ENCODE measurements around the gene CASZ1. TPM values are rescaled to one million over a fixed set of nuclear protein-coding genes. Genes with fewer than 3 reads are reported as not detected.

The CASZ1 gene
- total RNA-seq, 1 experiment from 2014 or later = 11.7 TPM

DNA sequence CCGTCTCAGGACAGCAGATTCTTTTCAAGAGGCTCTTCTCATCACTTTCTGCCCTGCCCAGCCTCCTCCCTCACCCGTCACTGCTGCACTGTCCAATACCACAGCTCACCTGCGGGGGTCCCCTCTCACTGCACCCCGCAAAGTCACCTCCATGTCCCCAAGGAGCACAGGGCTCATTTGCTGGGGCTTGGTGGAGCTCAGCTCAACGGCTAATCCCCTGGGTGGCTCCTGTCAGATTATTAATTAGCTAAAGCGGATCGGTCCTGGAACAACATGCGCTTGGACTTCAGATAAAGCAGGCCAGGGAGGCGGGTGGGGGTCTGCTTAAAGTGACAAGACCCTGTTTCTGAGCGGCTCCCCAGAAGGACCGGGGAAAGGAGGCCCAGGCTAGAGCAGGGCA lies 43.1 kb downstream of the CASZ1 start:
- H3K4me3 Mint-ChIP-seq = no peak overlapping the region
- ATAC-seq (peak; percentile 85), DNase-seq (ENCODE audit: low spot score) (peak; percentile 66)
- no peaks in the 10 kb centered on the region for H3K36me3 Mint-ChIP-seq
- POLR2A ChIA-PET = interaction anchor here (0.5 kb wide), 2 partner anchors 251 to 573 kb away, joined by 3 read pairs; no protein-coding TSS in a partner anchor
- H3K27me3 Mint-ChIP-seq (ENCODE audit: low read depth) = no peaks in the 10 kb centered on the region
- peaks cover 14% of the 10 kb centered on the region for H3K4me1 Mint-ChIP-seq
- CTCF ChIA-PET = interaction anchor here (0.5 to 1.9 kb wide), 13 partner anchors 9 to 153 kb away, joined by 3 to 6 read pairs (median 4); no protein-coding TSS in a partner anchor
- TF ChIP-seq, protein P1, sequence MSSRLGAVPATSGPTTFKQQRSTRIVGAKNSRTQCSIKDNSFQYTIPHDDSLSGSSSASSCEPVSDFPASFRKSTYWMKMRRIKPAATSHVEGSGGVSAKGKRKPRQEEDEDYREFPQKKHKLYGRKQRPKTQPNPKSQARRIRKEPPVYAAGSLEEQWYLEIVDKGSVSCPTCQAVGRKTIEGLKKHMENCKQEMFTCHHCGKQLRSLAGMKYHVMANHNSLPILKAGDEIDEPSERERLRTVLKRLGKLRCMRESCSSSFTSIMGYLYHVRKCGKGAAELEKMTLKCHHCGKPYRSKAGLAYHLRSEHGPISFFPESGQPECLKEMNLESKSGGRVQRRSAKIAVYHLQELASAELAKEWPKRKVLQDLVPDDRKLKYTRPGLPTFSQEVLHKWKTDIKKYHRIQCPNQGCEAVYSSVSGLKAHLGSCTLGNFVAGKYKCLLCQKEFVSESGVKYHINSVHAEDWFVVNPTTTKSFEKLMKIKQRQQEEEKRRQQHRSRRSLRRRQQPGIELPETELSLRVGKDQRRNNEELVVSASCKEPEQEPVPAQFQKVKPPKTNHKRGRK (CRISPR knock-in tag; IDR thresholded peaks at IDR 0.05; ENCODE audit: borderline replicate concordance) = no peak
- TF ChIP-seq, protein P2, sequence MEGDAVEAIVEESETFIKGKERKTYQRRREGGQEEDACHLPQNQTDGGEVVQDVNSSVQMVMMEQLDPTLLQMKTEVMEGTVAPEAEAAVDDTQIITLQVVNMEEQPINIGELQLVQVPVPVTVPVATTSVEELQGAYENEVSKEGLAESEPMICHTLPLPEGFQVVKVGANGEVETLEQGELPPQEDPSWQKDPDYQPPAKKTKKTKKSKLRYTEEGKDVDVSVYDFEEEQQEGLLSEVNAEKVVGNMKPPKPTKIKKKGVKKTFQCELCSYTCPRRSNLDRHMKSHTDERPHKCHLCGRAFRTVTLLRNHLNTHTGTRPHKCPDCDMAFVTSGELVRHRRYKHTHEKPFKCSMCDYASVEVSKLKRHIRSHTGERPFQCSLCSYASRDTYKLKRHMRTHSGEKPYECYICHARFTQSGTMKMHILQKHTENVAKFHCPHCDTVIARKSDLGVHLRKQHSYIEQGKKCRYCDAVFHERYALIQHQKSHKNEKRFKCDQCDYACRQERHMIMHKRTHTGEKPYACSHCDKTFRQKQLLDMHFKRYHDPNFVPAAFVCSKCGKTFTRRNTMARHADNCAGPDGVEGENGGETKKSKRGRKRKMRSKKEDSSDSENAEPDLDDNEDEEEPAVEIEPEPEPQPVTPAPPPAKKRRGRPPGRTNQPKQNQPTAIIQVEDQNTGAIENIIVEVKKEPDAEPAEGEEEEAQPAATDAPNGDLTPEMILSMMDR (IDR thresholded peaks at IDR 0.05) = peak; percentile 29; the same call in 1 of the 2 replicates
- H3K9me3 Mint-ChIP-seq = no peaks in the 10 kb centered on the region
- no peak overlapping the region for H3K27ac Mint-ChIP-seq

DNA sequence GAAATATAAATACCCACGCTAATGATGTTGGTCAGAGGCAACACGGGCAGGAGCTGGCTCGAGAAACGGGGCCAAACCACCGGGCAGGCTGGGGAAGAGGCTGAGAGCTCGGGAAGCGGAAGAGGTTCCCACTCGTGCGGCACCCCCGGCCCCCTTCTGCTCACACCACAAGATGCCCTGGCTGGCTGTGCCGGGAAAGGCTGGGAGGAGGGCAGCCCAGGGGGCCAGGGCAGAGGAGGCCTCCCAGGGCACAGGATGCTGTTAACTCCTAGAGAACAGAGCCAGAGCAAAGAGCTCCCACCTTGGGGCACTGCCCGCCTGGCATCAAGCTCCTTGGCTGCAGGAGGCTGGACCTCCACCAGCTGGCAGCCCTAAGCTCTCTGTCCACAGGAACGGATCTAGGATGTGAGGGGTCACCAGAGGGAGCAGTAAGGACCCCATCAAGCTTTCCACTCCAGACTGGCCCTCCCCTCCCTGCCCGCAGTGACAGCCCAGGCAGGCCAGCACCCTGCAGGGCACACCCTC lies 44.8 kb downstream of the CASZ1 start:
- no peaks in the 10 kb centered on the region for H3K27me3 Mint-ChIP-seq (ENCODE audit: low read depth)
- POLR2A ChIA-PET = no interaction called here
- peaks cover 6% of the 10 kb centered on the region for H3K4me1 Mint-ChIP-seq
- no peak for DNase-seq (ENCODE audit: low spot score)
- no peaks in the 10 kb centered on the region for H3K9me3 Mint-ChIP-seq
- no peak for ATAC-seq
- no peak overlapping the region for H3K27ac Mint-ChIP-seq
- no peaks in the 10 kb centered on the region for H3K36me3 Mint-ChIP-seq
- no peak for TF ChIP-seq ZNF671 (CRISPR knock-in tag; IDR thresholded peaks at IDR 0.05)
- no peak for TF ChIP-seq JAZF1 (CRISPR knock-in tag; IDR thresholded peaks at IDR 0.05)
- no peak for TF ChIP-seq SMAD4 (CRISPR knock-in tag; IDR thresholded peaks at IDR 0.05)
- TF ChIP-seq, protein P3, sequence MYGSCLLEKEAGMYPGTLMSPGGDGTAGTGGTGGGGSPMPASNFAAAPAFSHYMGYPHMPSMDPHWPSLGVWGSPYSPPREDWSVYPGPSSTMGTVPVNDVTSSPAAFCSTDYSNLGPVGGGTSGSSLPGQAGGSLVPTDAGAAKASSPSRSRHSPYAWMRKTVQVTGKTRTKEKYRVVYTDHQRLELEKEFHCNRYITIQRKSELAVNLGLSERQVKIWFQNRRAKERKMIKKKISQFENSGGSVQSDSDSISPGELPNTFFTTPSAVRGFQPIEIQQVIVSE (CRISPR knock-in tag; IDR thresholded peaks at IDR 0.05; ENCODE audit: borderline replicate concordance) = no peak
- TF ChIP-seq, protein P4, sequence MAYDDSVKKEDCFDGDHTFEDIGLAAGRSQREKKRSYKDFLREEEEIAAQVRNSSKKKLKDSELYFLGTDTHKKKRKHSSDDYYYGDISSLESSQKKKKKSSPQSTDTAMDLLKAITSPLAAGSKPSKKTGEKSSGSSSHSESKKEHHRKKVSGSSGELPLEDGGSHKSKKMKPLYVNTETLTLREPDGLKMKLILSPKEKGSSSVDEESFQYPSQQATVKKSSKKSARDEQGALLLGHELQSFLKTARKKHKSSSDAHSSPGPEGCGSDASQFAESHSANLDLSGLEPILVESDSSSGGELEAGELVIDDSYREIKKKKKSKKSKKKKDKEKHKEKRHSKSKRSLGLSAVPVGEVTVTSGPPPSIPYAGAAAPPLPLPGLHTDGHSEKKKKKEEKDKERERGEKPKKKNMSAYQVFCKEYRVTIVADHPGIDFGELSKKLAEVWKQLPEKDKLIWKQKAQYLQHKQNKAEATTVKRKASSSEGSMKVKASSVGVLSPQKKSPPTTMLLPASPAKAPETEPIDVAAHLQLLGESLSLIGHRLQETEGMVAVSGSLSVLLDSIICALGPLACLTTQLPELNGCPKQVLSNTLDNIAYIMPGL (CRISPR knock-in tag; IDR thresholded peaks at IDR 0.05) = no peak
- TF ChIP-seq, protein P5, sequence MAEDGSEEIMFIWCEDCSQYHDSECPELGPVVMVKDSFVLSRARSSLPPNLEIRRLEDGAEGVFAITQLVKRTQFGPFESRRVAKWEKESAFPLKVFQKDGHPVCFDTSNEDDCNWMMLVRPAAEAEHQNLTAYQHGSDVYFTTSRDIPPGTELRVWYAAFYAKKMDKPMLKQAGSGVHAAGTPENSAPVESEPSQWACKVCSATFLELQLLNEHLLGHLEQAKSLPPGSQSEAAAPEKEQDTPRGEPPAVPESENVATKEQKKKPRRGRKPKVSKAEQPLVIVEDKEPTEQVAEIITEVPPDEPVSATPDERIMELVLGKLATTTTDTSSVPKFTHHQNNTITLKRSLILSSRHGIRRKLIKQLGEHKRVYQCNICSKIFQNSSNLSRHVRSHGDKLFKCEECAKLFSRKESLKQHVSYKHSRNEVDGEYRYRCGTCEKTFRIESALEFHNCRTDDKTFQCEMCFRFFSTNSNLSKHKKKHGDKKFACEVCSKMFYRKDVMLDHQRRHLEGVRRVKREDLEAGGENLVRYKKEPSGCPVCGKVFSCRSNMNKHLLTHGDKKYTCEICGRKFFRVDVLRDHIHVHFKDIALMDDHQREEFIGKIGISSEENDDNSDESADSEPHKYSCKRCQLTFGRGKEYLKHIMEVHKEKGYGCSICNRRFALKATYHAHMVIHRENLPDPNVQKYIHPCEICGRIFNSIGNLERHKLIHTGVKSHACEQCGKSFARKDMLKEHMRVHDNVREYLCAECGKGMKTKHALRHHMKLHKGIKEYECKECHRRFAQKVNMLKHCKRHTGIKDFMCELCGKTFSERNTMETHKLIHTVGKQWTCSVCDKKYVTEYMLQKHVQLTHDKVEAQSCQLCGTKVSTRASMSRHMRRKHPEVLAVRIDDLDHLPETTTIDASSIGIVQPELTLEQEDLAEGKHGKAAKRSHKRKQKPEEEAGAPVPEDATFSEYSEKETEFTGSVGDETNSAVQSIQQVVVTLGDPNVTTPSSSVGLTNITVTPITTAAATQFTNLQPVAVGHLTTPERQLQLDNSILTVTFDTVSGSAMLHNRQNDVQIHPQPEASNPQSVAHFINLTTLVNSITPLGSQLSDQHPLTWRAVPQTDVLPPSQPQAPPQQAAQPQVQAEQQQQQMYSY (CRISPR knock-in tag; IDR thresholded peaks at IDR 0.05) = no peak
- TF ChIP-seq, protein P6, sequence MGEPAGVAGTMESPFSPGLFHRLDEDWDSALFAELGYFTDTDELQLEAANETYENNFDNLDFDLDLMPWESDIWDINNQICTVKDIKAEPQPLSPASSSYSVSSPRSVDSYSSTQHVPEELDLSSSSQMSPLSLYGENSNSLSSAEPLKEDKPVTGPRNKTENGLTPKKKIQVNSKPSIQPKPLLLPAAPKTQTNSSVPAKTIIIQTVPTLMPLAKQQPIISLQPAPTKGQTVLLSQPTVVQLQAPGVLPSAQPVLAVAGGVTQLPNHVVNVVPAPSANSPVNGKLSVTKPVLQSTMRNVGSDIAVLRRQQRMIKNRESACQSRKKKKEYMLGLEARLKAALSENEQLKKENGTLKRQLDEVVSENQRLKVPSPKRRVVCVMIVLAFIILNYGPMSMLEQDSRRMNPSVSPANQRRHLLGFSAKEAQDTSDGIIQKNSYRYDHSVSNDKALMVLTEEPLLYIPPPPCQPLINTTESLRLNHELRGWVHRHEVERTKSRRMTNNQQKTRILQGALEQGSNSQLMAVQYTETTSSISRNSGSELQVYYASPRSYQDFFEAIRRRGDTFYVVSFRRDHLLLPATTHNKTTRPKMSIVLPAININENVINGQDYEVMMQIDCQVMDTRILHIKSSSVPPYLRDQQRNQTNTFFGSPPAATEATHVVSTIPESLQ (CRISPR knock-in tag; IDR thresholded peaks at IDR 0.05) = no peak
- no peak for TF ChIP-seq ELF4 (CRISPR knock-in tag; IDR thresholded peaks at IDR 0.05; ENCODE audit: low read depth)
- TF ChIP-seq, protein P7, sequence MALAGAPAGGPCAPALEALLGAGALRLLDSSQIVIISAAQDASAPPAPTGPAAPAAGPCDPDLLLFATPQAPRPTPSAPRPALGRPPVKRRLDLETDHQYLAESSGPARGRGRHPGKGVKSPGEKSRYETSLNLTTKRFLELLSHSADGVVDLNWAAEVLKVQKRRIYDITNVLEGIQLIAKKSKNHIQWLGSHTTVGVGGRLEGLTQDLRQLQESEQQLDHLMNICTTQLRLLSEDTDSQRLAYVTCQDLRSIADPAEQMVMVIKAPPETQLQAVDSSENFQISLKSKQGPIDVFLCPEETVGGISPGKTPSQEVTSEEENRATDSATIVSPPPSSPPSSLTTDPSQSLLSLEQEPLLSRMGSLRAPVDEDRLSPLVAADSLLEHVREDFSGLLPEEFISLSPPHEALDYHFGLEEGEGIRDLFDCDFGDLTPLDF (CRISPR knock-in tag; IDR thresholded peaks at IDR 0.05) = no peak
- TF ChIP-seq ZNF423 (CRISPR knock-in tag; IDR thresholded peaks at IDR 0.05) = no peak
- no peak for TF ChIP-seq EMX1 (CRISPR knock-in tag; IDR thresholded peaks at IDR 0.05)
- no peak for TF ChIP-seq ESRRA (CRISPR knock-in tag; IDR thresholded peaks at IDR 0.05; ENCODE audit: borderline replicate concordance)
- CTCF ChIA-PET = interaction anchor here (0.9 to 1.3 kb wide), 3 partner anchors 12 to 72 kb away, joined by 3 to 4 read pairs (median 4); no protein-coding TSS in a partner anchor
- no peak overlapping the region for H3K4me3 Mint-ChIP-seq

Measured in WTC11 (cell line).